Neuronal stem cell (in vitro differentiated cells): ENCODE data around the gene DAPK1.

ENCODE experiments used
- DNase-seq: peaks from one replicate; pipeline ENCODE4 v3.0.0-alpha.2; 2013; ENCODE audit warnings: low spot score
- H2AFZ ChIP-seq: one replicate; pipeline ENCODE4 v1.6.1; 2013; ENCODE audit warnings: mild to moderate bottlenecking, low read length, inconsistent platforms
- H2AK5ac ChIP-seq: 2 replicates; pipeline ENCODE4 v1.6.1; 2013; ENCODE audit warnings: low read depth, mild to moderate bottlenecking, inconsistent platforms, low read length, moderate library complexity, mixed read lengths
- H2BK120ac ChIP-seq: 2 replicates; pipeline ENCODE4 v1.6.1; 2013; ENCODE audit warnings: low read depth, mild to moderate bottlenecking, inconsistent platforms, low read length, moderate library complexity, mixed read lengths
- H2BK12ac ChIP-seq: one replicate; pipeline ENCODE4 v1.6.1; 2013; ENCODE audit warnings: low read length, inconsistent platforms
- H2BK15ac ChIP-seq: 2 replicates; pipeline ENCODE4 v1.6.1; 2013; ENCODE audit warnings: mild to moderate bottlenecking, low read length, inconsistent platforms, mixed read lengths
- H2BK5ac ChIP-seq: one replicate; pipeline ENCODE4 v1.6.1; 2013; ENCODE audit warnings: inconsistent platforms, mild to moderate bottlenecking, low read length, moderate library complexity
- H3K14ac ChIP-seq: one replicate; pipeline ENCODE4 v1.6.1; 2013; ENCODE audit warnings: low read length, inconsistent platforms
- H3K18ac ChIP-seq: 2 replicates; pipeline ENCODE4 v1.6.1; 2013; ENCODE audit warnings: low read length, inconsistent platforms
- H3K23ac ChIP-seq: 2 replicates; pipeline ENCODE4 v1.6.1; 2013; ENCODE audit warnings: low read depth, mild to moderate bottlenecking, mixed read lengths, low read length, inconsistent platforms; ENCODE audit not compliant: poor library complexity
- H3K27ac ChIP-seq: replicated peaks from 3 replicates; pipeline ENCODE4 v1.5.1; 2013; ENCODE audit warnings: low read length, inconsistent platforms
- H3K27me3 ChIP-seq, 3 experiments: 2 replicates each; pipeline ENCODE4 v1.6.1; 2013; ENCODE audit warnings: low read length in 3 of 3, mild to moderate bottlenecking in 2 of 3, inconsistent platforms in 1 of 3, low read depth in 1 of 3, mixed read lengths in 1 of 3, moderate library complexity in 1 of 3; ENCODE audit not compliant: control insufficient read depth in 3 of 3, insufficient read depth in 3 of 3
- H3K36me3 ChIP-seq, 2 donors: replicated peaks in 1 of 2; 2 replicates each; pipeline ENCODE4 v1.6.1; 2013; ENCODE audit warnings: low read length in 2 of 2; ENCODE audit not compliant: control insufficient read depth in 2 of 2, insufficient read depth in 2 of 2
- H3K4ac ChIP-seq: 2 replicates; pipeline ENCODE4 v1.6.1; 2013; ENCODE audit warnings: inconsistent platforms, mild to moderate bottlenecking, low read length, moderate library complexity
- H3K4me1 ChIP-seq, 2 donors: 1 replicate in 1 of 2; 2 replicates in 1 of 2; pipeline ENCODE4 v1.6.1; 2013; ENCODE audit warnings: low read length in 2 of 2, low read depth in 1 of 2; ENCODE audit not compliant: control insufficient read depth in 2 of 2, insufficient read depth in 1 of 2
- H3K4me2 ChIP-seq: one replicate; pipeline ENCODE4 v1.6.1; 2013; ENCODE audit warnings: mild to moderate bottlenecking, low read length, inconsistent platforms; ENCODE audit not compliant: insufficient read depth, poor library complexity, severe bottlenecking
- H3K4me3 ChIP-seq, 2 donors: 2 replicates each; pipeline ENCODE4 v1.5.1; 2013; ENCODE audit warnings: low read length in 2 of 2, mild to moderate bottlenecking in 2 of 2, inconsistent platforms in 1 of 2, moderate library complexity in 1 of 2
- H3K79me1 ChIP-seq: one replicate; pipeline ENCODE4 v1.6.1; 2013; ENCODE audit warnings: low read depth, mild to moderate bottlenecking, inconsistent platforms, low read length, moderate library complexity
- H3K9ac ChIP-seq: one replicate; pipeline ENCODE4 v1.6.1; 2013; ENCODE audit warnings: mild to moderate bottlenecking, low read depth, low read length, inconsistent platforms; ENCODE audit not compliant: poor library complexity
- H3K9me3 ChIP-seq, 2 donors: replicated peaks in 1 of 2; 2 replicates each; pipeline versions ENCODE3 to v1.6.1; 2013; ENCODE audit warnings: low read length in 2 of 2, mild to moderate bottlenecking in 2 of 2, inconsistent platforms in 1 of 2, low read depth in 1 of 2, mixed read lengths in 1 of 2, moderate library complexity in 1 of 2; ENCODE audit not compliant: control insufficient read depth in 2 of 2, insufficient read depth in 1 of 2
- H4K8ac ChIP-seq: one replicate; pipeline ENCODE4 v1.6.1; 2013; ENCODE audit warnings: low read depth, mild to moderate bottlenecking, inconsistent platforms, low read length, moderate library complexity
- H4K91ac ChIP-seq: one replicate; pipeline ENCODE4 v1.6.1; 2013; ENCODE audit warnings: low read length, low read depth, mild to moderate bottlenecking, inconsistent platforms; ENCODE audit not compliant: poor library complexity
- WGBS, 2 donors: extraction: QIAGEN DNeasy Blood & Tissue Kit; methylation state at CpG; one replicate each; pipeline ENCODE4 v1.1.7; 2013; ENCODE audit warnings: missing lambda C conversion rate in 2 of 2, mixed read lengths in 1 of 2; ENCODE audit not compliant: insufficient read length in 2 of 2, insufficient replicate concordance in 1 of 2; ENCODE audit errors: extremely low coverage in 2 of 2; 5-methylcytosine and 5-hydroxymethylcytosine counted together

The DAPK1 gene

DNA sequence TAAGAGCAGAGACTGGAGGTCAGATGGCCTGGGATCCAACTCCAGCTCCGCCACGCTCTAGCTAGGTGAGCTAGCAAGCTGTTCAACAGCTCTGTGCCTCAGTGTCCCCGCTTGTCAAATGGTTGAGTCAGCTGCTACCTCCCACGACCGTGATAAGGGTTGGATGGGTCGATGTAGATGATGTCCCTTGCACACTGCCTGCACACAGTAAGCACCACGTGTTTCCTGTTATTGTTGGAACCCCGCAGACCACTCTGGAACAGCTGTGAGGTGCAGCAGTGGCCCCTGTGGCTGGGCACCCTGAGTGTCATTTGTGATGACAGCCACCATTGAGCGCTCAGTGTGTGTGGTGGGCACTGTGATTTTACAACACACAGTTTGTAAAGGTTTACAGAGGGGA lies 174.3 kb downstream of the DAPK1 start:
- Histone ChIP-seq H3K23ac (peak overlapping the region; percentile 89), H3K4me3 (no peak overlapping the region), H2BK12ac (no peak overlapping the region), H3K4me1 (no peaks in the 10 kb centered on the region), H3K18ac (no peak overlapping the region), H3K4ac (no peak overlapping the region), H3K4me2 (no peak overlapping the region), H3K14ac (no peak overlapping the region), H3K36me3 (peaks cover 16 to 68% of the 10 kb centered on the region in 2 donors), H3K9ac (no peak overlapping the region), H2AK5ac (no peak overlapping the region), H4K8ac (no peak overlapping the region), H4K91ac (no peak overlapping the region), H3K79me1 (no peaks in the 10 kb centered on the region), H2BK120ac (no peak overlapping the region), H2BK15ac (no peak overlapping the region), H3K9me3 (peaks cover 9 to 14% of the 10 kb centered on the region in 2 donors), H3K27me3 (no peaks in the 10 kb centered on the region), H3K27ac (no peak overlapping the region), H2BK5ac (no peak overlapping the region), H2AFZ (no peak overlapping the region)
- no peak for DNase-seq
- no CpG with 5 or more reads among the region's 9 CpGs for WGBS, 2 donors

DNA sequence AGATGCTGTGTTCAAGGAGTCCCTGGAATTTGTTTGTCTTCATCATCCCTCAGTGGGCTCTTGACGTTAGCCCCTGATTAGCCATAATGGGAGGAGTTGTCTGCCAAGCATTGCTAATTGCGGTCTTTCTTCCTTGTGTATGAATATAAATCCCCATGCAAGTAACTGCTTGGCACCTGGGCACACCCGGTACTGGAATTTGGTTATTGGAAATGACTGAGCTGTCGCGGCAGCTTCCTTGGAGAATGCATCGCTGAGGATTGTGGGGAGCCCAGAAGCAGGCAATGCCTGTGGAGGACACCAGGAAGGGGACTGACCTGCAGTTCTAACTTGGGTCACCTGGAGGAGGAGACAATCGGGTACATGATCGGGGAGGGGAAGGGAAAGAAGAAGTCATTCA lies 174.9 kb downstream of the DAPK1 start:
- Histone ChIP-seq H3K27ac (no peak overlapping the region), H3K23ac (no peak overlapping the region), H2BK120ac (no peak overlapping the region), H3K79me1 (no peaks in the 10 kb centered on the region), H3K4ac (no peak overlapping the region), H4K8ac (no peak overlapping the region), H3K4me2 (no peak overlapping the region), H2AFZ (no peak overlapping the region), H3K4me1 (no peaks in the 10 kb centered on the region), H3K36me3 (peaks cover 18 to 62% of the 10 kb centered on the region in 2 donors), H3K18ac (no peak overlapping the region), H3K4me3 (no peak overlapping the region), H2AK5ac (no peak overlapping the region), H2BK15ac (no peak overlapping the region), H2BK12ac (no peak overlapping the region), H3K9ac (no peak overlapping the region), H3K14ac (no peak overlapping the region), H3K27me3 (no peaks in the 10 kb centered on the region), H2BK5ac (no peak overlapping the region), H3K9me3 (peaks cover 4 to 9% of the 10 kb centered on the region in 2 donors), H4K91ac (no peak overlapping the region)
- WGBS, 2 donors, result no CpG with 5 or more reads among the region's 8 CpGs
- no peak for DNase-seq

DNA sequence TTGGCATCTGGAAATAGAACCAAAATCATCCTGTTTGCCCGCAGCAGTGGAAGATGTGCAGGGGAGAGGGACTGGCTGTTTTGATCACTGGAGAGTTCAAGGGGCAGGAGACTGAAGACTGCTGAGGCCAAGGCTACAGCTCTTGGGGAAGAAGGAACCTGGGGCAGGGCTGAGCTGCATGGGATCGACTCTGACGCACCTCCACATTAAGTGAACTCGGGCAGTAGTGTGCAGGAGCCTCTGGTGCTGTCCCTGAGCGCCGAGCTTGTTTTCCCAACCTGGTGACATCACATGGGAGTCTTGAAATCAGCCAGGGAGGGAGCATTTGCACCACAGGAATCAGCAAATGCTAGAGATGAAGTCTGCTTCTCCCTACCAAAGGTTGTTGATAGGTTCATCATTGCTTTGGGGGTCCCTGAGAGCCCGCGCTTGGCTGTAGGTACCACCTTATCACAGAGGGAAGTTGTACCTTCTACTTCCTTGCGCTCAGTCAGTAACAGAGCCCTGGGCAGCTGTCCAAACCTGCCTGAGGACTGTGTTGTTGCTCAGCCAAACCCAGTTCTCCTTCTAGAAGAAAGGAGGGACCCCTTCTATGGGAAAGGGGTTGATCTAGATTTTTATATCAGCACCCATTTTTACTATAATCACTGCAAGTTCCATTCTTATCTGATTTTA lies 175.9 kb downstream of the DAPK1 start:
- Histone ChIP-seq H2AK5ac (no peak overlapping the region), H3K4ac (no peak overlapping the region), H2BK12ac (no peak overlapping the region), H3K36me3 (peaks cover 11 to 52% of the 10 kb centered on the region in 2 donors), H3K27ac (no peak overlapping the region), H2BK120ac (no peak overlapping the region), H3K4me1 (no peaks in the 10 kb centered on the region), H3K14ac (no peak overlapping the region), H3K4me2 (no peak overlapping the region), H3K9me3 (peaks cover 0 to under 1% of the 10 kb centered on the region in 2 donors), H3K27me3 (no peaks in the 10 kb centered on the region), H3K23ac (no peak overlapping the region), H2AFZ (no peak overlapping the region), H3K4me3 (no peak overlapping the region), H3K79me1 (no peaks in the 10 kb centered on the region), H4K91ac (no peak overlapping the region), H2BK5ac (no peak overlapping the region), H3K18ac (no peak overlapping the region), H2BK15ac (no peak overlapping the region), H4K8ac (no peak overlapping the region), H3K9ac (no peak overlapping the region)
- WGBS, 2 donors, result no CpG with 5 or more reads among the region's 9 CpGs
- no peak for DNase-seq

DNA sequence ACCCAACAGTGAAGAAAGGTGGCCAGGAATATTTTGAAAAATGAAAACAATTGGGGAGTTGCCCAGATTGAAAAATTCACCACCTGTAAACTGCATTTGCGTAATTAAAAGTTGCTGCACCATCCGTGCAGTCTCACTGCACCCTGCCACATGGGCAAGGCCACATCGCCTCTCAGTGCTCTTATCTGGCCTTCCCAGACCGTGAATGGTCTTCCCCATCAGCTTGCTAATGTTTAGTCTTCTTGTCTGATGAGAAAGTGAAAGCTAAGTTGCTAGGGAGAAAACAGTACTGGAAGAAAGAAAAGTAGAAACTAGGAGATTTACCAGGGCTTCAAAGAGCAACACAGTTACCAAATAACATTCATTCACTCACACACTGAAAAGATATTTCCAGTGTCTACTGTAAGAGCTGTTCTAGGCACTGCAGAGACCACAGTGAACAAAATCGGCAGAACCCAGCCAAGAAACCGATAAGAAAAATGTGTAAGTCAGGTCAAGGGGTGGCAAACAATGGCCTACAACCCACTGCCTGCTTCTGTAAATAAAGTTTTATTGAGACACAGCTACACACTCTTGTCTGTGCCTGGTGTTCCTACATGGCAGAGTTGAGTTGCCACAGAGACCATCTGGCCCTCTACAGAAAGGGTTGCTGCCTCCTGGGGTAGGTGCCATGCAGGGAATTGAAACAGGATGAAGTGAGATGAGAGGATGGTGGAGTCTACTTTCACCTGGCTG lies 177.1 kb downstream of the DAPK1 start:
- no peak overlapping the region for H3K4me2 ChIP-seq
- H2AFZ ChIP-seq, result no peak overlapping the region
- no peak overlapping the region for H4K8ac ChIP-seq
- no peaks in the 10 kb centered on the region for H3K27me3 ChIP-seq
- H3K9ac ChIP-seq, result no peak overlapping the region
- no peak overlapping the region for H3K23ac ChIP-seq
- H2BK12ac ChIP-seq, result no peak overlapping the region
- no peak overlapping the region for H2BK5ac ChIP-seq
- H2AK5ac ChIP-seq, result no peak overlapping the region
- WGBS, 2 donors, result no CpG with 5 or more reads among the region's 6 CpGs
- H2BK120ac ChIP-seq, result no peak overlapping the region
- no peak overlapping the region for H3K4me3 ChIP-seq
- no peaks in the 10 kb centered on the region for H3K4me1 ChIP-seq
- H3K36me3 ChIP-seq, result peaks cover 11 to 50% of the 10 kb centered on the region in 2 donors
- no peak overlapping the region for H3K18ac ChIP-seq
- H4K91ac ChIP-seq, result no peak overlapping the region
- H2BK15ac ChIP-seq, result no peak overlapping the region
- H3K79me1 ChIP-seq, result no peaks in the 10 kb centered on the region
- H3K4ac ChIP-seq, result no peak overlapping the region
- H3K9me3 ChIP-seq, result no peaks in the 10 kb centered on the region
- H3K14ac ChIP-seq, result no peak overlapping the region
- no peak for DNase-seq
- no peak overlapping the region for H3K27ac ChIP-seq
